Measurements from ENCODE around the gene SLC24A3.

The SLC24A3 gene

GRCh38 chr20:19211252-19211651 is 1.2 kb upstream of the SLC24A3 start:
- no peak overlapping the region for H3K27ac ChIP-seq (ENCODE audit: low read depth, low read length)
- H3K4me1 ChIP-seq (ENCODE audit: control insufficient read depth in 5 of 5, insufficient read depth in 5 of 5, low read length in 5 of 5) = peaks cover 0 to 42% (median 30%) of the 10 kb centered on the region in 5 donors
- H3K36me3 ChIP-seq (ENCODE audit: control insufficient read depth in 5 of 5, insufficient read depth in 5 of 5, low read length in 5 of 5) = no peaks in the 10 kb centered on the region
- peaks cover 0 to 5% (median 2%) of the 10 kb centered on the region in 5 donors for H3K27me3 ChIP-seq (ENCODE audit: control insufficient read depth in 5 of 5, insufficient read depth in 4 of 5, low read length in 5 of 5)
- H3K9me3 ChIP-seq (ENCODE audit: control insufficient read depth in 5 of 5, low read length in 5 of 5) = no peaks in the 10 kb centered on the region
- H3K9ac ChIP-seq (ENCODE audit: low read length in 5 of 5) = peak overlapping the region in 1 of 5 donors; percentile 25
- H3K4me3 ChIP-seq (ENCODE audit: low read depth in 1 of 5, low read length in 5 of 5) = peak overlapping the region in 3 of 5 donors; percentile 43 to 72 (median 69)

DNA sequence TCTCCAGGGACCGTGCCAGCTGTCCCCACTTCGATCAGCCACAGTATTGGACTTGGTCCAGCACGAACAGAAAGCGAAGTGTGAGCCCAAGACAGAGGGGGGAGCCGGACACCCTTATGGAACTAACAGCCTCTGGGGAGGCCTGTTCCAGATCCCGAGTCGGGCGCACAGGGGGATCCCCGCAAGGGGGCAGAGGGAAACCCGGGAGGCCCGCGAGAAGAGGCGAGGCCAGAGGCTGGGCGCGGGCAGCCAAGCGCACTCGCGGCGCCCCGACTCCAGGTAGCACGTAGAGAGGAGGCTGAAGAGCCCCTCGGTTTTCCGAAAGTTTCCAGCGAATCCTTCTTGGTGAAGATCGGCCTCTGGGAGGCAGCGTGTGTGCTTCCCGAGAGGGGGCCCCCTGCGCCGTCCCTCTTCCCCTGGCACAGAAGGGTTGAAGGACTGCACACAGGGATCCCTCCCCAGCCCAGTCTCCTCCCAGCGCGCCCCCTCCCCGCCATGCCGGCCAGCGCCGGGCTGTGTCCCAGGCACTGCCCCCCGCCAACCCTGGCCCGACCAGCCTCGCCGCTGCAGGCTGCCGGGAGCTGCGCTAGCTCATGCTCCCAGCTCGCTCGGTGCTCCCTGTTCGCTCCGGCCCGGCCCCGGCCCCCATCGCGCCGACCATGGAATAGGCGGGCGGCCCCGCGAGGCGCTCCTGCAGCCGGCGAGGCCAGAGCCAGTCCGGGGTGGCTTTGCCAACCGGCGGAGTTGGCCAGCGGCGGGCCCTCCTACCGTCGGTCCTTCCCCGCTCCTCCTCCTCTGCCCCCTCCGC is 577 bp upstream of the SLC24A3 start:
- H3K4me1 ChIP-seq (ENCODE audit: control insufficient read depth in 5 of 5, insufficient read depth in 5 of 5, low read length in 5 of 5) = peaks cover 0 to 42% (median 30%) of the 10 kb centered on the region in 5 donors
- H3K4me3 ChIP-seq (ENCODE audit: low read depth in 1 of 5, low read length in 5 of 5) = peak overlapping the region; percentile 36 to 72 (median 48)
- peak overlapping the region in 2 of 5 donors; percentile 25 to 30 for H3K9ac ChIP-seq (ENCODE audit: low read length in 5 of 5)
- no peaks in the 10 kb centered on the region for H3K36me3 ChIP-seq (ENCODE audit: control insufficient read depth in 5 of 5, insufficient read depth in 5 of 5, low read length in 5 of 5)
- H3K9me3 ChIP-seq (ENCODE audit: control insufficient read depth in 5 of 5, low read length in 5 of 5) = no peaks in the 10 kb centered on the region
- peaks cover 0 to 5% (median 2%) of the 10 kb centered on the region in 5 donors for H3K27me3 ChIP-seq (ENCODE audit: control insufficient read depth in 5 of 5, insufficient read depth in 4 of 5, low read length in 5 of 5)
- H3K27ac ChIP-seq (ENCODE audit: low read depth, low read length) = no peak overlapping the region

- no peaks in the 10 kb centered on the region for H3K36me3 ChIP-seq (ENCODE audit: control insufficient read depth in 5 of 5, insufficient read depth in 5 of 5, low read length in 5 of 5)
- H3K27ac ChIP-seq (ENCODE audit: low read depth, low read length) = no peak overlapping the region
- peaks cover 0 to 5% (median 2%) of the 10 kb centered on the region in 5 donors for H3K27me3 ChIP-seq (ENCODE audit: control insufficient read depth in 5 of 5, insufficient read depth in 4 of 5, low read length in 5 of 5)
- peaks cover 0 to 44% (median 31%) of the 10 kb centered on the region in 5 donors for H3K4me1 ChIP-seq (ENCODE audit: control insufficient read depth in 5 of 5, insufficient read depth in 5 of 5, low read length in 5 of 5)
- no peaks in the 10 kb centered on the region for H3K9me3 ChIP-seq (ENCODE audit: control insufficient read depth in 5 of 5, low read length in 5 of 5)
- peak overlapping the region in 3 of 5 donors; percentile 45 to 74 (median 53) for H3K9ac ChIP-seq (ENCODE audit: low read length in 5 of 5)
- peak overlapping the region; percentile 56 to 81 (median 69) for H3K4me3 ChIP-seq (ENCODE audit: low read depth in 1 of 5, low read length in 5 of 5)
Observed at GRCh38 chr20:19212821-19213502, 520 bp downstream of the SLC24A3 start.

DNA sequence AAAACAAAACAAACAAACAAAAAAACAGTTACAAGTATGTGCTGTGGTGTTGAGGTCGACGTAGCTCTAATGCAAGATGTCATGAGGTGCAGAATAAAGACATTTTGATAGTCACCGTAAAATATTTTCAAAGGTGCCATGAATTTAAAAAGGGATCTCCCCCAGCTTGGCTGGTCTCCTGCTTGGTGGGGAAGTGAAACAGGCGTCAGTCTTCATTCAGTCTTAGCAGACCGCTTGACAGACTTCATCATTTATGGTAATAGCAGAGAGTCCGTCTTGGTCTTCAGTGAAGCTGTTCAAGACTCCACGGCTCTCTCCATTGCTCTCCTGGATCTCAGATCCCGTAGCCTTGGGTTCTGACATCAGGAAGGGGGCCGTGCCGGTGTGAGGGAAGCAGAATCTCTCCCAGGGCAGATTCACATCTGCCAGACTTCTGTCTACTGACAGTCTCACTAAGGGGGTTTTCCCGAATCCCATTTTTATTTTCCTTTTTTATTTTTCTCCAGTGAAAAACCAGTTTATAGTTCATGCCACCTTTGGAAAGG is 1.6 kb downstream of the SLC24A3 start:
- peaks cover 0 to 53% (median 36%) of the 10 kb centered on the region in 5 donors for H3K4me1 ChIP-seq (ENCODE audit: control insufficient read depth in 5 of 5, insufficient read depth in 5 of 5, low read length in 5 of 5)
- H3K27ac ChIP-seq (ENCODE audit: low read depth, low read length) = no peak overlapping the region
- H3K9me3 ChIP-seq (ENCODE audit: control insufficient read depth in 5 of 5, low read length in 5 of 5) = no peaks in the 10 kb centered on the region
- no peak overlapping the region for H3K9ac ChIP-seq (ENCODE audit: low read length in 5 of 5)
- H3K27me3 ChIP-seq (ENCODE audit: control insufficient read depth in 5 of 5, insufficient read depth in 4 of 5, low read length in 5 of 5) = peaks cover 0 to 5% (median 2%) of the 10 kb centered on the region in 5 donors
- peak overlapping the region in 2 of 5 donors; percentile 63 to 81 for H3K4me3 ChIP-seq (ENCODE audit: low read depth in 1 of 5, low read length in 5 of 5)
- H3K36me3 ChIP-seq (ENCODE audit: control insufficient read depth in 5 of 5, insufficient read depth in 5 of 5, low read length in 5 of 5) = no peaks in the 10 kb centered on the region

DNA sequence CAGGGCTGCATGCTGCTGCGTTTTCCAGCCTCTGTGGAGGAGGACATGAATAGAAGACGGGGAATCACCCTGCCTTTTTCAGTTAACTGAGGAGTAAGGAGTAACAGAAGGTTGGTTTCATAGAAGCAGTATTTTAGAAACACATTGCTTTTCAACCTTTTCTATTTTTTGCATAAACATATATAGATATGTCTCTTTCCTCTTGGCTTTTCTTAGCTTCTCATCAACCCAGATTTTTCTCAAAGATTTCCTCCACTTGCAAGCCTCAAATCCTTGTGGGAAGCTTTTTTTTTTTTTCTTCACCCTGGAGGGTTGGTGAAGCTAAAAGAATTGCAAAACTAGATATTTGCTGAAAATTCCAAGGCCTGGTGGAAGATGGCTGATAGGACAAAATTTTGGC is 6.0 kb downstream of the SLC24A3 start:
- Histone ChIP-seq H3K9me3 (ENCODE audit: control insufficient read depth in 5 of 5, low read length in 5 of 5) (no peaks in the 10 kb centered on the region), H3K27ac (ENCODE audit: low read depth, low read length) (no peak overlapping the region), H3K36me3 (ENCODE audit: control insufficient read depth in 5 of 5, insufficient read depth in 5 of 5, low read length in 5 of 5) (no peaks in the 10 kb centered on the region), H3K27me3 (ENCODE audit: control insufficient read depth in 5 of 5, insufficient read depth in 4 of 5, low read length in 5 of 5) (peaks cover 0 to 2% (median 0%) of the 10 kb centered on the region in 5 donors), H3K4me3 (ENCODE audit: low read depth in 1 of 5, low read length in 5 of 5) (no peak overlapping the region), H3K9ac (ENCODE audit: low read length in 5 of 5) (no peak overlapping the region), H3K4me1 (ENCODE audit: control insufficient read depth in 5 of 5, insufficient read depth in 5 of 5, low read length in 5 of 5) (peaks cover 0 to 36% (median 14%) of the 10 kb centered on the region in 5 donors)

- Histone ChIP-seq H3K4me3 (ENCODE audit: low read depth in 1 of 5, low read length in 5 of 5) (no peak overlapping the region), H3K27ac (ENCODE audit: low read depth, low read length) (no peak overlapping the region), H3K4me1 (ENCODE audit: control insufficient read depth in 5 of 5, insufficient read depth in 5 of 5, low read length in 5 of 5) (peaks cover 0 to 14% (median 6%) of the 10 kb centered on the region in 5 donors), H3K27me3 (ENCODE audit: control insufficient read depth in 5 of 5, insufficient read depth in 4 of 5, low read length in 5 of 5) (no peaks in the 10 kb centered on the region), H3K9ac (ENCODE audit: low read length in 5 of 5) (no peak overlapping the region), H3K36me3 (ENCODE audit: control insufficient read depth in 5 of 5, insufficient read depth in 5 of 5, low read length in 5 of 5) (no peaks in the 10 kb centered on the region), H3K9me3 (ENCODE audit: control insufficient read depth in 5 of 5, low read length in 5 of 5) (peaks cover 0 to 12% (median 0%) of the 10 kb centered on the region in 5 donors)
Observed at GRCh38 chr20:19222520-19223040, 10.1 kb downstream of the SLC24A3 start.

GRCh38 chr20:19223640-19224039 is 11.2 kb downstream of the SLC24A3 start:
- no peaks in the 10 kb centered on the region for H3K27me3 ChIP-seq (ENCODE audit: control insufficient read depth in 5 of 5, insufficient read depth in 4 of 5, low read length in 5 of 5)
- no peak overlapping the region for H3K9ac ChIP-seq (ENCODE audit: low read length in 5 of 5)
- no peak overlapping the region for H3K27ac ChIP-seq (ENCODE audit: low read depth, low read length)
- peaks cover 0 to 12% (median 0%) of the 10 kb centered on the region in 5 donors for H3K9me3 ChIP-seq (ENCODE audit: control insufficient read depth in 5 of 5, low read length in 5 of 5)
- peaks cover 0 to 7% (median 0%) of the 10 kb centered on the region in 5 donors for H3K4me1 ChIP-seq (ENCODE audit: control insufficient read depth in 5 of 5, insufficient read depth in 5 of 5, low read length in 5 of 5)
- no peaks in the 10 kb centered on the region for H3K36me3 ChIP-seq (ENCODE audit: control insufficient read depth in 5 of 5, insufficient read depth in 5 of 5, low read length in 5 of 5)
- no peak overlapping the region for H3K4me3 ChIP-seq (ENCODE audit: low read depth in 1 of 5, low read length in 5 of 5)

DNA sequence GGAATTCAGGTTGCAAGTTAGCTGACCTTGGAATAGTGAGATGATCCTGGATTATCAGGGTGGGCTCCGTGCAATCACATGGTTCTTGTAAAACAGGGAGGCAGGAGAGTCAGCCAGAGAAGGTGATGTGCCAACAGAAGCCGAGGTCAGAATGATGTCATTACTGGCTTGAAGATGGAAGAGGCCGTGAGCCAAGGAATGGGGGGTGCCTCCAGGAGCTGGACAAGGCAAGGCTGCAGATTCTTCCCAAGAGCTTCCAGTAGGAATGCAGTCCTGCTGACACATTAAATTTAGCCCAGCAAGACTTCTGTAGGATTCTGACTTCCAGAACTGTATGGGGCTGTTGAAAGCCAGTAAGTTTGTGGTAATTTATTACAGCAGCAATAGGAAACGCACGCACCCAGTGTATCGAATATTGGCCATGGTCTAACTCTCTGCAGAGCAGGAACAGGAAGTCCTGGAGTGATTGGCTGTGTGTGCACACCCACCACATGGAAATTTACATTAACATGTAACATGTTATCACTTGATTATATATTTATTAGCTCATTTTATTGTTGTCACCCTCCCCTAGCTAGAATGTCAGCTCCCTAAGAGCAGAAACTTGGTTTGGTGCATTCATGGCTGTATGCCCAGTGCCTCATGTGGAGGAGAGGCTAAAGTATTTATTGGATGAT is 19.1 kb downstream of the SLC24A3 start:
- no peaks in the 10 kb centered on the region for H3K36me3 ChIP-seq (ENCODE audit: control insufficient read depth in 5 of 5, insufficient read depth in 5 of 5, low read length in 5 of 5)
- peak overlapping the region; percentile 2 to 49 (median 27) for H3K4me3 ChIP-seq (ENCODE audit: low read depth in 1 of 5, low read length in 5 of 5)
- no peaks in the 10 kb centered on the region for H3K27me3 ChIP-seq (ENCODE audit: control insufficient read depth in 5 of 5, insufficient read depth in 4 of 5, low read length in 5 of 5)
- H3K9me3 ChIP-seq (ENCODE audit: control insufficient read depth in 5 of 5, low read length in 5 of 5) = peaks cover 0 to 4% (median 0%) of the 10 kb centered on the region in 5 donors
- H3K4me1 ChIP-seq (ENCODE audit: control insufficient read depth in 5 of 5, insufficient read depth in 5 of 5, low read length in 5 of 5) = peaks cover 0 to 20% (median 16%) of the 10 kb centered on the region in 5 donors
- H3K9ac ChIP-seq (ENCODE audit: low read length in 5 of 5) = no peak overlapping the region
- H3K27ac ChIP-seq (ENCODE audit: low read depth, low read length) = no peak overlapping the region

DNA sequence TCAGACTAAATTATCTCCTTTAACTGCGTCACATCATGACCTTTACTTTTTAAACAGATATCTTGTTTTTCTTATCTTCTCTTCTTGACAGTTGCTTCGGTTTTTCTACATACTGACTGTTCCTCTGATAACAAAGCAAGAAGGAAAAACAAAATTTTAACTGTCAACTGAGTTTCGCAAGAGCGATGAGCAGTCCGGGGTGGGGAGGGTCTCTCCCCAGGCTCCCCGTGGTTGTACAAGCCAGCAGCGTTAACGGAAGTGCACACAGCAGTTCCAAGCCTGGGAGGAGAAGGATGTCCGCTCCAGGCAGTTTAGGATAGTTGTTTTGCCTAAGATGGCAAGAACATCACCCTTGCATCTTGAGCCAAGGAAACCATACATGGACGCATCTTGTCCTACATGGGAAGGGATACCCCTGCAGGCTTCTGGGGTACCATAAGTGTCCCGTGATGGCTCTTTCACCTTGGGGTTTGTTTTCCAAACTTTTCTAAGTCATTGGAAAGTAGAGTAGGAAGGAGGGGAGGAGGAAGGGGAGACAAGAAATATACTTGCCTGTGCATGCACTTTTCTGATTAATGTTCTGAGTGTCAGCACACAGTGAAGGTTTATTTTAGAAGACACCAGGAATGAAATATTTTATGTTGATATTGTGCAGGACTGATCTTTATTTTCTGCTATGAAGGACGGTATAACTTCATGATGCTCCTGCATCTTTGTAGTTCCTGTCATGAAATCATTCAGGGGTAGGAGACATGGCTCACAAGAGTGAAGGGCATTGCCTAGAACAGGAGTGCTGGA is 20.8 kb downstream of the SLC24A3 start:
- Histone ChIP-seq H3K27ac (ENCODE audit: low read depth, low read length) (no peak overlapping the region), H3K9ac (ENCODE audit: low read length in 5 of 5) (no peak overlapping the region), H3K36me3 (ENCODE audit: control insufficient read depth in 5 of 5, insufficient read depth in 5 of 5, low read length in 5 of 5) (no peaks in the 10 kb centered on the region), H3K9me3 (ENCODE audit: control insufficient read depth in 5 of 5, low read length in 5 of 5) (no peaks in the 10 kb centered on the region), H3K4me1 (ENCODE audit: control insufficient read depth in 5 of 5, insufficient read depth in 5 of 5, low read length in 5 of 5) (peaks cover 0 to 20% (median 16%) of the 10 kb centered on the region in 5 donors), H3K4me3 (ENCODE audit: low read depth in 1 of 5, low read length in 5 of 5) (peak overlapping the region in 3 of 5 donors; percentile 4 to 41 (median 39)), H3K27me3 (ENCODE audit: control insufficient read depth in 5 of 5, insufficient read depth in 4 of 5, low read length in 5 of 5) (no peaks in the 10 kb centered on the region)
